Uterus (tissue), 4 donors: ENCODE measurements around the gene FUT4. TPM values are rescaled to one million over a fixed set of nuclear protein-coding genes. Genes with fewer than 3 reads are reported as not detected.

Experiments used
- DNase-seq, 2 donors: peaks; one replicate each; pipeline ENCODE4 v3.0.0-alpha.2; 2019 to 2020
- H3K27ac ChIP-seq, 2 donors: fragments of 200-600 bp; sonication (generic); 1 replicate in 1 of 2; 2 replicates in 1 of 2; pipeline ENCODE4 v1.5.1; 2016 to 2018
- H3K27me3 ChIP-seq, 2 donors: fragments of 200-600 bp; sonication (generic); one replicate each; pipeline ENCODE4 v1.5.1; 2018 to 2019; ENCODE audit warnings: control low read depth in 1 of 2
- H3K36me3 ChIP-seq, 2 donors: fragments of 200-600 bp; sonication (generic); one replicate each; pipeline ENCODE4 v1.5.1; 2019; ENCODE audit warnings: control low read depth in 1 of 2
- H3K4me1 ChIP-seq, 2 donors: fragments of 200-600 bp; sonication (generic); one replicate each; pipeline ENCODE4 v1.5.1; 2018 to 2019; ENCODE audit warnings: control low read depth in 1 of 2
- H3K4me3 ChIP-seq, 2 donors: fragments of 200-600 bp; sonication (generic); 1 replicate in 1 of 2; 2 replicates in 1 of 2; pipeline ENCODE4 v1.5.1; 2018 to 2019; ENCODE audit warnings: mild to moderate bottlenecking in 1 of 2
- H3K9me3 ChIP-seq, 2 donors: fragments of 200-600 bp; sonication (generic); one replicate each; pipeline ENCODE4 v1.5.1; 2019; ENCODE audit warnings: control low read depth in 1 of 2
- POLR2A ChIP-seq, 2 donors: fragments of 450-650 bp; IDR thresholded peaks; one replicate each; pipeline ENCODE4 v1.6.1; 2016; ENCODE audit warnings: antibody characterized with exemption in 2 of 2, mild to moderate bottlenecking in 1 of 2, moderate library complexity in 1 of 2
- intact Hi-C: fragments of 100-400 bp; cut with DNase I; formaldehyde crosslinking; loops from one replicate; pipeline ENCODE4 v1.15.1; 2023; ENCODE audit warnings: low total_unique reads
- total RNA-seq, 4 donors: library from RNA; depleted of rRNA in 3 of 4; stranded (reverse); fragments of >200 nt in 3 of 4; gene quantifications; one replicate each; pipeline versions ENCODE4 v1.1.0 to v1.2.4, GENCODE V29; 2014 to 2023
- TF ChIP-seq, protein P1 (sequence below), 4 experiments: fragments of 200-600 bp in 2 of 4; fragments of 450-650 bp in 2 of 4; sonication (generic) in 2 of 4; IDR thresholded peaks; one replicate each; pipeline ENCODE4 v1.5.1; 2016 to 2019; ENCODE audit warnings: antibody characterized with exemption in 4 of 4, mild to moderate bottlenecking in 2 of 4, moderate library complexity in 1 of 4
- donor health status: DM: yes; HTN: yes; CAD: no.

Gene FUT4
- total RNA-seq, 4 donors from 2014 or later, result 2.6 to 15.2 (median 9.2) TPM

DNA sequence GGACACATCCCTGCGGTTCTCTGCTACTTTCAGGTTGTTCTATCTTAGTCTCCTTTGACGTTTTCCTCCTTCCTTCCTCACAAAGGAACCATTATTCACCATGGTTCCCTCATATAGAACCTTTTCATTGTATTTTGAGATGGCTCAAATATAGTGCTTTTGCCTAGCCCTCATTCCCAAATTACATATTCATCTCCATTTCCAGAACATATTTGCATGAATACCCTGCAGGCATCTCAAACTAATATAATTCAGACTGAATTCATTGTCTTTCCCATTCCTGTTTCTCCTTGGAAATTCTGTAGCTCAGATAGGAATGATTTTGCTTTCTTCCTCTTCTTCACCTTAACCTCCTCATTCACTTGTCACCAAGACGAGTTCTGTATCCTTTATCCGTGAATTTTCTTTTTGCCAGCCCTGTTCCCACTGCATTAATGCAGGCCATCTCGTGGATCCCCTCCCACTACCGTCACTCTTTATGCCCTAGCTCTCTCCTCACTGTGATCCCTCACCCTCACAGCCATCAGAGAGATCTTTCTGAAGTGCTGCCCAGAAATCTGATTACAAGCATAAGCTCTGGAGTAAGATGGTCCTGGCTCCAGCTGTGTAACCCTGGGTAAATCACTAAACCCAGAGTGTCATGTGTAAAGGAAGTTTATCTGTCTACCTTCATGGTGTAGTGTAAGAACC lies 46.8 kb downstream of the FUT4 start:
- H3K27ac ChIP-seq, result no peak overlapping the region

DNA sequence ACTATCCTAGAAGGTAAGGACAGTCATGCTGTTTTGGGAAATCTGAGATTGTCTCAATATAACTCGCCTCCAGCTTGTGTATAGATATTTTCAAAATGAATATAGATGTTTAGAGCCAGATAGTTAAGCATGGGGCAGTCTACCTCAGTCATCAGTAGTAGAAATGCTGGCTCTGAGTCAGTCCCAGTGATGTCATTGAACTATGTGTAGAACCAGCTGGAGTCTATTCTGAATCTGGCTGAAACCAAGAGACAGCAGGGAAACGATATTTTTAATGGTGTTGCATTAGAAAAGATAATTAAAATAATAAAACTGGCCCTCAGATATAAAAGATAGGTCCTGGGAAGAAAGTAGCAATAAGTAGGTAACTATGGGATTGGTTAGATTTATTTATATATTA lies 49.3 kb downstream of the FUT4 start:
- Histone ChIP-seq H3K4me1 (no peaks in the 10 kb centered on the region), H3K4me3 (no peak overlapping the region), H3K27me3 (no peaks in the 10 kb centered on the region), H3K9me3 (no peaks in the 10 kb centered on the region), H3K36me3 (no peaks in the 10 kb centered on the region), H3K27ac (no peak overlapping the region)
- DNase-seq, result no peak
- intact Hi-C loops, result no loop called here
- no peak for TF ChIP-seq POLR2A (IDR thresholded peaks at IDR 0.05)
- TF ChIP-seq, protein P1, sequence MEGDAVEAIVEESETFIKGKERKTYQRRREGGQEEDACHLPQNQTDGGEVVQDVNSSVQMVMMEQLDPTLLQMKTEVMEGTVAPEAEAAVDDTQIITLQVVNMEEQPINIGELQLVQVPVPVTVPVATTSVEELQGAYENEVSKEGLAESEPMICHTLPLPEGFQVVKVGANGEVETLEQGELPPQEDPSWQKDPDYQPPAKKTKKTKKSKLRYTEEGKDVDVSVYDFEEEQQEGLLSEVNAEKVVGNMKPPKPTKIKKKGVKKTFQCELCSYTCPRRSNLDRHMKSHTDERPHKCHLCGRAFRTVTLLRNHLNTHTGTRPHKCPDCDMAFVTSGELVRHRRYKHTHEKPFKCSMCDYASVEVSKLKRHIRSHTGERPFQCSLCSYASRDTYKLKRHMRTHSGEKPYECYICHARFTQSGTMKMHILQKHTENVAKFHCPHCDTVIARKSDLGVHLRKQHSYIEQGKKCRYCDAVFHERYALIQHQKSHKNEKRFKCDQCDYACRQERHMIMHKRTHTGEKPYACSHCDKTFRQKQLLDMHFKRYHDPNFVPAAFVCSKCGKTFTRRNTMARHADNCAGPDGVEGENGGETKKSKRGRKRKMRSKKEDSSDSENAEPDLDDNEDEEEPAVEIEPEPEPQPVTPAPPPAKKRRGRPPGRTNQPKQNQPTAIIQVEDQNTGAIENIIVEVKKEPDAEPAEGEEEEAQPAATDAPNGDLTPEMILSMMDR (IDR thresholded peaks at IDR 0.05), result no peak

More for the DNA sequence above, 46.8 kb downstream of the FUT4 start:
- Histone ChIP-seq H3K27me3 (no peaks in the 10 kb centered on the region), H3K4me3 (no peak overlapping the region), H3K9me3 (no peaks in the 10 kb centered on the region), H3K36me3 (no peaks in the 10 kb centered on the region), H3K4me1 (no peaks in the 10 kb centered on the region)
- intact Hi-C loops, result no loop called here
- no peak for DNase-seq
- TF ChIP-seq, protein P1 (IDR thresholded peaks at IDR 0.05), result no peak
- TF ChIP-seq POLR2A (IDR thresholded peaks at IDR 0.05), result no peak

DNA sequence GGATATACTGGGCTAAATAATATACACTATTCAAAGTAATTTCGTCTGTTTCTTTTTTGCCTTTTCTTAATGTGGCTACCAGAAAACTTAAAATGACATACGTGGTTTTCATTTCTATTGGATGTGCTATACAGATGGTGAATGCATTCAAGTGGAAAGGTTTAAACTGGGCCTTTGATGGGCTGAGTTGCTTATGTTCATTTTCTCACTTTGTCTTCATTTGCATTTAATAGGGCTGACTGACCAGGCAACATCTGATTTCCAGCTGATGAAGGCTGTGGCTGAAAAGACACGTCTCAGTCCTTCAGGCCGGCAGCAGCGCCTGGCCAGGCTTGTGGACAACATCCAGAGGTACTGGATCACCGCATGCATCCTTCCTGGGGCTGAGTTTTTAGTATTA lies 51.4 kb downstream of the FUT4 start:
- H3K36me3 ChIP-seq, result no peaks in the 10 kb centered on the region
- H3K27ac ChIP-seq, result no peak overlapping the region
- H3K4me3 ChIP-seq, result no peak overlapping the region
- H3K27me3 ChIP-seq, result no peaks in the 10 kb centered on the region
- TF ChIP-seq, protein P1 (IDR thresholded peaks at IDR 0.05), result no peak
- intact Hi-C loops, result no loop called here
- DNase-seq, result no peak
- H3K9me3 ChIP-seq, result no peaks in the 10 kb centered on the region
- H3K4me1 ChIP-seq, result no peaks in the 10 kb centered on the region

DNA sequence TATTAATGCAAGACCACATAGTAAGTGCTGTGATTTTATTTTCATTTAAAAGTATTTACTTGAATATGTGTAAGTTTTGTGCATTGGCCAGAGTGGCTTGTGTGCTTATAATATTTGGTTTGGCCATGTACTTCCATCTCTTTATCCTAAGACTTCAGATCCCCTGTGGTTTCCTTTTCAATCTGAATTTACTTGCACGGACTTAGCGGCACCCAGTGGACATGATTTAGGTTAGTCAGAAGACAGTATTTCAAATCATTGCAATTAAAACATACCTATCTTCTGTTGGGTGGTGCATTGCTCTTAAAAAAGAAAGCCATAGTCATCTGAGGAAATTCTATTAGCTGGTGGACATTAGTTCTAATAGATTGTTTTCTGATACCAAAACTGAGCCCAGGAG lies 54.2 kb downstream of the FUT4 start:
- intact Hi-C loops, result no loop called here
- Histone ChIP-seq H3K27me3 (no peaks in the 10 kb centered on the region), H3K9me3 (no peaks in the 10 kb centered on the region), H3K4me3 (no peak overlapping the region), H3K4me1 (no peaks in the 10 kb centered on the region), H3K36me3 (no peaks in the 10 kb centered on the region), H3K27ac (no peak overlapping the region)
- TF ChIP-seq POLR2A (IDR thresholded peaks at IDR 0.05), result no peak
- TF ChIP-seq, protein P1 (IDR thresholded peaks at IDR 0.05), result peak in 3 of 4 experiments; percentile 21 to 24 (median 23)
- DNase-seq, result no peak

Other genes with a start within 250 kb of the FUT4 start
- gene IZUMO1R, start 239.3 kb upstream of the FUT4 start, total RNA-seq, result not detected
- gene GPR83, start 142.5 kb upstream of the FUT4 start, total RNA-seq, result under 1 TPM in 2 of 4 donors, not detected in 2; 0.21 to 0.28 TPM
- gene MRE11, start 50.1 kb upstream of the FUT4 start, total RNA-seq, result 10 to 100 TPM in 2 of 4 donors, 1 to 10 TPM in 2; 5.9 to 45.8 (median 16.9) TPM
- gene ANKRD49, start 49.9 kb upstream of the FUT4 start, total RNA-seq, result 10 to 100 TPM; 21.3 to 55.6 (median 26.6) TPM
- gene C11orf97, start 31.5 kb upstream of the FUT4 start, total RNA-seq, result not detected
- 1 to 10 TPM; 5.1 to 9.0 (median 6.8) TPM for gene PIWIL4, start 23.4 kb downstream of the FUT4 start, total RNA-seq
- 100 to 1,000 TPM in 1 of 4 donors, 10 to 100 TPM in 3; 20.6 to 107 (median 41.5) TPM for gene AMOTL1, start 224.4 kb downstream of the FUT4 start, total RNA-seq